B cell (primary cell): ENCODE results near the gene NACA. TPM values are rescaled to one million over a fixed set of nuclear protein-coding genes. Genes with fewer than 3 reads are reported as not detected.

Experiments
- ATAC-seq: fragments of 200-7000 bp; cut with Tn5 transposase; one replicate; pipeline ENCODE4 v1.10.0; 2021; ENCODE audit warnings: low read depth, mild to moderate bottlenecking, moderate number of reproducible peaks, moderate library complexity
- CTCF ChIA-PET: fragments of 350-600 bp; sonication (Branson Sonifier 250); formaldehyde crosslinking; loops from one replicate; lab custom pipeline; 2021; ENCODE audit warnings: antibody characterized with exemption, inconsistent platforms; lab: Charles Lee
- POLR2A ChIA-PET: fragments of 350-600 bp; sonication (Branson Sonifier 250); formaldehyde crosslinking; loops from one replicate; lab custom pipeline; 2021; ENCODE audit warnings: antibody characterized with exemption; lab: Charles Lee
- DNase-seq: peaks from one replicate; pipeline ENCODE4 v3.0.0; 2013
- H2AFZ ChIP-seq: 2 replicates; pipeline ENCODE4 v1.6.1; 2012; ENCODE audit warnings: mild to moderate bottlenecking, low read depth, low read length; ENCODE audit not compliant: insufficient read depth, poor library complexity, severe bottlenecking
- H3K27ac ChIP-seq, 2 donors: 1 replicate in 1 of 2; 2 replicates in 1 of 2; pipeline ENCODE4 v1.5.1; 2012 to 2013; ENCODE audit warnings: low read length in 2 of 2, mild to moderate bottlenecking in 2 of 2, moderate library complexity in 1 of 2
- H3K27me3 ChIP-seq, 4 experiments: fragments of 200-600 bp in 1 of 4; sonication (generic) in 1 of 4; replicated peaks in 1 of 4; 1 replicate in 2 of 4; 2 replicates in 2 of 4; pipeline versions ENCODE4 v1.6.1 to v1.7.0; 2013 to 2016; ENCODE audit warnings: low read length in 3 of 4, mild to moderate bottlenecking in 2 of 4, mixed read lengths in 1 of 4, moderate library complexity in 1 of 4; ENCODE audit not compliant: insufficient read depth in 4 of 4, control insufficient read depth in 3 of 4; ENCODE audit errors: control extremely low read depth in 1 of 4
- H3K36me3 ChIP-seq, 2 experiments: replicated peaks in 1 of 2; 1 replicate in 1 of 2; 2 replicates in 1 of 2; pipeline versions ENCODE4 v1.6.1 to v1.7.1; 2013; ENCODE audit warnings: low read length in 1 of 2; ENCODE audit not compliant: insufficient read depth in 2 of 2, control insufficient read depth in 1 of 2; ENCODE audit errors: control extremely low read depth in 1 of 2, extremely low read depth in 1 of 2
- H3K4me1 ChIP-seq, 2 donors: fragments of 200-600 bp in 1 of 2; sonication (generic) in 1 of 2; 1 replicate in 1 of 2; 2 replicates in 1 of 2; pipeline versions ENCODE4 v1.5.1 to v1.6.1; 2013 to 2017; ENCODE audit warnings: low read length in 2 of 2; ENCODE audit not compliant: control insufficient read depth in 2 of 2, insufficient read depth in 2 of 2
- H3K4me2 ChIP-seq: replicated peaks from 2 replicates; pipeline ENCODE3; 2012; ENCODE audit warnings: mild to moderate bottlenecking, low read depth, low read length; ENCODE audit not compliant: poor library complexity, severe bottlenecking
- H3K4me3 ChIP-seq, 5 experiments: fragments of 200-600 bp in 1 of 5; sonication (generic) in 1 of 5; 1 replicate in 3 of 5; 2 replicates in 2 of 5; pipeline versions ENCODE4 v1.5.1 to v1.7.0; 2011 to 2016; ENCODE audit warnings: low read length in 4 of 5, mild to moderate bottlenecking in 4 of 5, low read depth in 2 of 5, control low read depth in 1 of 5, moderate library complexity in 1 of 5; ENCODE audit not compliant: insufficient read depth in 1 of 5; ENCODE audit errors: control extremely low read depth in 1 of 5, extremely low read depth in 1 of 5
- H3K79me2 ChIP-seq: fragments of 200-600 bp; sonication (generic); one replicate; pipeline ENCODE4 v1.6.0; 2016; ENCODE audit warnings: low read length; ENCODE audit not compliant: control insufficient read depth, insufficient read depth
- H3K9ac ChIP-seq: fragments of 200-600 bp; sonication (generic); 2 replicates; pipeline ENCODE4 v1.6.1; 2017; ENCODE audit warnings: mild to moderate bottlenecking, low read length, moderate library complexity
- H3K9me3 ChIP-seq, 3 donors: one replicate each; pipeline versions ENCODE4 v1.6.1 to v1.7.1; 2013; ENCODE audit warnings: low read length in 2 of 3; ENCODE audit not compliant: control insufficient read depth in 2 of 3, insufficient read depth in 1 of 3; ENCODE audit errors: control extremely low read depth in 1 of 3
- H4K20me1 ChIP-seq: 2 replicates; pipeline ENCODE4 v1.6.0; 2012; ENCODE audit warnings: mild to moderate bottlenecking, low read length; ENCODE audit not compliant: insufficient read depth, control insufficient read depth, poor library complexity, severe bottlenecking
- H3K27ac Mint-ChIP-seq: one replicate; pipeline ENCODE4 v1.8.0; 2021; ENCODE audit warnings: mixed read lengths
- H3K27me3 Mint-ChIP-seq: one replicate; pipeline ENCODE4 v1.8.0; 2021; ENCODE audit warnings: mixed read lengths
- H3K4me1 Mint-ChIP-seq: one replicate; pipeline ENCODE4 v1.8.0; 2021; ENCODE audit warnings: mixed read lengths
- H3K4me3 Mint-ChIP-seq: one replicate; pipeline ENCODE4 v1.8.0; 2021; ENCODE audit warnings: mixed read lengths
- H3K9me3 Mint-ChIP-seq: one replicate; pipeline ENCODE4 v1.8.0; 2022; ENCODE audit warnings: mixed read lengths; ENCODE audit not compliant: insufficient read depth
- EZH2 ChIP-seq: IDR thresholded peaks from 2 replicates; pipeline ENCODE4 v1.6.1; 2012; ENCODE audit warnings: borderline replicate concordance, low read depth, mild to moderate bottlenecking, moderate library complexity, low read length; ENCODE audit not compliant: insufficient read depth, poor library complexity, severe bottlenecking
- WGBS: methylation state at CpG from one replicate; pipeline ENCODE4 v1.1.5; 2013; ENCODE audit warnings: missing lambda C conversion rate; ENCODE audit not compliant: insufficient coverage; 5-methylcytosine and 5-hydroxymethylcytosine counted together
- intact Hi-C: fragments of 100-400 bp; cut with micrococcal nuclease; formaldehyde crosslinking; loops from one replicate; pipeline ENCODE4 v1.10.0; 2022
- polyA plus RNA-seq: library from polyadenylated mRNA; depleted of rRNA; stranded (reverse); fragments of >200 nt; gene quantifications from 2 replicates; pipeline ENCODE4 v1.2.3, GENCODE V29; 2012
- total RNA-seq, 2 donors: library from RNA; stranded (reverse); fragments of 120-200 nt in 1 of 2; gene quantifications; 1 replicate in 1 of 2; 2 replicates in 1 of 2; pipeline versions ENCODE4 v1.2.3 to v1.2.4, GENCODE V29; 2013 to 2022
- TF ChIP-seq, protein P1 (sequence below): fragments of 200-600 bp; IDR thresholded peaks from one replicate; pipeline ENCODE4 v1.8.0; 2022; ENCODE audit warnings: antibody characterized with exemption, mild to moderate bottlenecking

NACA gene
- total and polyA plus RNA-seq, 2 donors (not counting 1 experiment from before 2014, with no cell fraction given): 1,076 to 1,127 TPM

DNA sequence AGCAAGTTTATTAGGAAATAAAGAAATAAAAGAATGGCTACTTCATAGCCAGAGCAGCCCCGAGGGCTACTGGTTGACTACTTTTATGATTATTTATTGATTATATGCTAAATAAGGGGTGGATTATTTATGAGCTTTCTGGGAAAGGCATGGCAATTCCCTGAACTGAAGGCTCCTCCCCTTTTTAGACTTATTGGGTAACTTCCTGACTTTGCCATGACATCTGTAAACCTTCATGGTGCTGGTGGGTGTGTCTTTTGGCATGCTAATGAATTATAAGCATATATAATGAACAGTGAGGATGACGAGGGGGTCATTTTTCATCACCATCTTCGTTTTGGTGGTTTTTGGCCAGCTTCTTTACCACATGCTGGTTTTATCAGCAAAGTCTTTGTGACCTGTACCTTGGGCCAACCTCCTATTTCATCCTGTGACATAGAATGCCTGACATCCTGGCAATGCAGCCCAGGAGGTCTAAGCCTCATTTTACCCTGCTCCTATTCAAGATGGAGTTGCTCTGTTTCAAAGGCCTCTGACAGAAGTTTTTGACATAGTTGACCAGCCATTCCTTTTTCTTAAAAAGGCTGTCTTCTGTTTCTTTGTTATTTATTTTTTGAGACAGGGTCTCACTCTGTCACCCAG lies 26.0 kb downstream of the NACA start:
- WGBS: 100% methylated on average over 2 of the region's 3 CpGs
- Histone ChIP-seq H2AFZ (no peak overlapping the region), H3K27ac (no peak overlapping the region), H3K27me3 (no peaks in the 10 kb centered on the region), H3K9ac (no peak overlapping the region), H3K4me2 (no peak overlapping the region), H3K79me2 (no peaks in the 10 kb centered on the region), H3K4me3 (no peak overlapping the region), H3K36me3 (no peaks in the 10 kb centered on the region), H3K9me3 (no peaks in the 10 kb centered on the region), H4K20me1 (no peaks in the 10 kb centered on the region), H3K4me1 (peaks cover 5 to 6% of the 10 kb centered on the region in 2 donors)
- no peak for DNase-seq
- no peak for TF ChIP-seq EZH2
- TF ChIP-seq, protein P1, sequence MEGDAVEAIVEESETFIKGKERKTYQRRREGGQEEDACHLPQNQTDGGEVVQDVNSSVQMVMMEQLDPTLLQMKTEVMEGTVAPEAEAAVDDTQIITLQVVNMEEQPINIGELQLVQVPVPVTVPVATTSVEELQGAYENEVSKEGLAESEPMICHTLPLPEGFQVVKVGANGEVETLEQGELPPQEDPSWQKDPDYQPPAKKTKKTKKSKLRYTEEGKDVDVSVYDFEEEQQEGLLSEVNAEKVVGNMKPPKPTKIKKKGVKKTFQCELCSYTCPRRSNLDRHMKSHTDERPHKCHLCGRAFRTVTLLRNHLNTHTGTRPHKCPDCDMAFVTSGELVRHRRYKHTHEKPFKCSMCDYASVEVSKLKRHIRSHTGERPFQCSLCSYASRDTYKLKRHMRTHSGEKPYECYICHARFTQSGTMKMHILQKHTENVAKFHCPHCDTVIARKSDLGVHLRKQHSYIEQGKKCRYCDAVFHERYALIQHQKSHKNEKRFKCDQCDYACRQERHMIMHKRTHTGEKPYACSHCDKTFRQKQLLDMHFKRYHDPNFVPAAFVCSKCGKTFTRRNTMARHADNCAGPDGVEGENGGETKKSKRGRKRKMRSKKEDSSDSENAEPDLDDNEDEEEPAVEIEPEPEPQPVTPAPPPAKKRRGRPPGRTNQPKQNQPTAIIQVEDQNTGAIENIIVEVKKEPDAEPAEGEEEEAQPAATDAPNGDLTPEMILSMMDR: no peak
- H3K27me3 Mint-ChIP-seq: peaks cover 3% of the 10 kb centered on the region
- intact Hi-C loops: no loop called here
- ChIA-PET CTCF (interaction anchor here (1.1 to 1.3 kb wide), 2 partner anchors 185 to 302 kb away, joined by 3 read pairs; no protein-coding TSS in a partner anchor), POLR2A (interaction anchor here (1.2 kb wide), 1 partner anchor 26 kb away, joined by 3 read pairs; the partner anchor contains the start of gene NACA)
- no peak for ATAC-seq
- no peak overlapping the region for H3K27ac Mint-ChIP-seq
- H3K9me3 Mint-ChIP-seq: no peaks in the 10 kb centered on the region
- no peak overlapping the region for H3K4me3 Mint-ChIP-seq
- H3K4me1 Mint-ChIP-seq: peaks cover 5% of the 10 kb centered on the region

DNA sequence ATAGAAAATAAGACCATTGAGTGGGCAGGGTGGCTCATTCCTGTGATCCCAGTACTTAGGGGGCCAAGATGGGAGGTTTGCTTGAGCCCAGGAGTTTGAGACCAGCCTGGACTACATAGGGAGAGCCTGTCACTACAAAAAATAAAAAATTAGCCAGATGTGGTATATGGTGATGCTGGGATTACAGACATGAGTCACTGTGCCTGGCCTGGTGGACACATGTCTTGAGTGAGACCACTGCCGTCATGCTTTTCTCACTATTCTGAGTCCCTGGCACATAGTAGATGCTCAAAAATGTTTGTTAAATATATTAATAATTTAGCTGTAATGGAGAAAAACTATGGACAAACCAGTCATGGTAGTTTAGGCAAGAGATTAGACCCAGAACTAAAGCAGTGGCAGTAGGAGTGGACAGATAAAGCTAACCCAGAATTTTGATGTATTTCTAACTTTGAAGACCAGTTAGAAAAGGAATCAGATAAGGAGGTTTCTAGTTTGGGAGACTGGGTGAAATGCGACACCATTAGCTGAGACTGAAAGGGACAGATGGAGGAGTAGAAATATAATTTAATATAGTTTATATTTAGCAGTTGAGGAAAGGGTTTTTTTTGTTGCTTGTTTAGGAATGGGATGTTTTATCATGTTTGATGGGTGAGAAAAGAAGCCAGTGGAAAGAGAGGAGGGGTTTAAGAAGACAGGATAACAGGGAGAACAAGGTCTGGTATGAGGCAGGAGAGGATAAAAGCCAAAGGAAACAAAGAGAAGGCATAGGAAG lies 29.6 kb downstream of the NACA start:
- Histone ChIP-seq H3K4me2 (no peak overlapping the region), H3K9ac (no peak overlapping the region), H3K36me3 (no peaks in the 10 kb centered on the region), H3K27me3 (no peaks in the 10 kb centered on the region), H3K27ac (no peak overlapping the region), H2AFZ (no peak overlapping the region), H3K4me3 (no peak overlapping the region), H4K20me1 (no peaks in the 10 kb centered on the region), H3K9me3 (no peaks in the 10 kb centered on the region), H3K79me2 (no peaks in the 10 kb centered on the region), H3K4me1 (peaks cover under 1 to 2% of the 10 kb centered on the region in 2 donors)
- ChIA-PET POLR2A (no interaction called here), CTCF (no interaction called here)
- intact Hi-C loops: no loop called here
- TF ChIP-seq, protein P1: no peak
- no peak for TF ChIP-seq EZH2
- H3K4me1 Mint-ChIP-seq: peaks cover under 1% of the 10 kb centered on the region
- no peak overlapping the region for H3K4me3 Mint-ChIP-seq
- DNase-seq (no peak), ATAC-seq (no peak)
- H3K27ac Mint-ChIP-seq: no peak overlapping the region
- H3K9me3 Mint-ChIP-seq: no peaks in the 10 kb centered on the region
- no CpG with 5 or more reads among the region's 2 CpGs for WGBS
- no peaks in the 10 kb centered on the region for H3K27me3 Mint-ChIP-seq
